GM12892 (cell line): ENCODE measurements around the gene ANGPTL8.

Experiments used
- POLR2A ChIP-seq: IDR thresholded peaks from 2 replicates; pipeline ENCODE4 v1.6.1; 2011; ENCODE audit warnings: low read depth, low read length, control low read depth
- POLR2AphosphoS5 ChIP-seq: IDR thresholded peaks from 2 replicates; pipeline ENCODE4 v1.6.1; 2011; ENCODE audit warnings: low read depth, low read length, control low read depth

GRCh38 chr19:11284515-11284914, 45.1 kb downstream of the ANGPTL8 start:
- TF ChIP-seq POLR2AphosphoS5, result no peak
- no peak for TF ChIP-seq POLR2A
